Measurements from ENCODE around the gene ACIN1.
"Not testable (repeated sequence)": the region's sequence is repeated elsewhere in the genome, so short reads cannot be mapped to it uniquely, and the experiment has no call there.

ACIN1 gene

GRCh38 chr14:23040100-23040499 lies 54.8 kb downstream of the ACIN1 start:
- DNase-seq, result no peak

GRCh38 chr14:23035303-23036144 lies 59.4 kb downstream of the ACIN1 start:
- DNase-seq, result no peak

- no peak for DNase-seq
Measured at GRCh38 chr14:23034498-23035302, 60.2 kb downstream of the ACIN1 start, which contains the start of gene PSMB5. Gene PSMB5, minus strand, starts transcription at chr14:23034900. Its CDS starts 19 bp downstream, at chr14:23034881.

- DNase-seq, result no peak
Measured at GRCh38 chr14:23033801-23034497, 61.0 kb downstream of the ACIN1 start.

- DNase-seq, result no peak
Measured at GRCh38 chr14:23033251-23033727, 61.6 kb downstream of the ACIN1 start.

GRCh38 chr14:23030936-23031335 lies 64.0 kb downstream of the ACIN1 start:
- DNase-seq, result no peak

GRCh38 chr14:23028799-23029198 lies 66.1 kb downstream of the ACIN1 start:
- DNase-seq, result no peak

- no peak for DNase-seq
Measured at GRCh38 chr14:23025151-23025814, 69.7 kb downstream of the ACIN1 start.

- no peak for DNase-seq
Measured at GRCh38 chr14:23024612-23025075, 70.3 kb downstream of the ACIN1 start.

GRCh38 chr14:23023795-23024152 lies 71.2 kb downstream of the ACIN1 start:
- no peak for DNase-seq

- no peak for DNase-seq
Measured at GRCh38 chr14:23023022-23023794, 71.7 kb downstream of the ACIN1 start.

- DNase-seq, result no peak
Measured at GRCh38 chr14:23021889-23022442, 73.0 kb downstream of the ACIN1 start.

- DNase-seq, result no peak
Measured at GRCh38 chr14:23021434-23021833, 73.5 kb downstream of the ACIN1 start.

- no peak for DNase-seq
Measured at GRCh38 chr14:23020143-23021128, 74.5 kb downstream of the ACIN1 start.

- no peak for DNase-seq
Measured at GRCh38 chr14:23018107-23018506, 76.8 kb downstream of the ACIN1 start.

- DNase-seq, result no peak
Measured at GRCh38 chr14:23017091-23017490, 77.8 kb downstream of the ACIN1 start.

GRCh38 chr14:23015618-23016017 lies 79.3 kb downstream of the ACIN1 start:
- DNase-seq, result no peak

- not testable (repeated sequence) for DNase-seq
Measured at GRCh38 chr14:23013749-23014054, 81.2 kb downstream of the ACIN1 start.

- no peak for DNase-seq
Measured at GRCh38 chr14:23013054-23013748, 81.7 kb downstream of the ACIN1 start.
